GM19099 (cell line): ENCODE data around the gene CDC37L1.

Experiments used
- POLR2A ChIP-seq: IDR thresholded peaks from 3 replicates; pipeline ENCODE4 v1.6.1; 2011; ENCODE audit warnings: low read depth; ENCODE audit not compliant: insufficient read length; ENCODE audit errors: extremely low read depth

CDC37L1 gene

DNA sequence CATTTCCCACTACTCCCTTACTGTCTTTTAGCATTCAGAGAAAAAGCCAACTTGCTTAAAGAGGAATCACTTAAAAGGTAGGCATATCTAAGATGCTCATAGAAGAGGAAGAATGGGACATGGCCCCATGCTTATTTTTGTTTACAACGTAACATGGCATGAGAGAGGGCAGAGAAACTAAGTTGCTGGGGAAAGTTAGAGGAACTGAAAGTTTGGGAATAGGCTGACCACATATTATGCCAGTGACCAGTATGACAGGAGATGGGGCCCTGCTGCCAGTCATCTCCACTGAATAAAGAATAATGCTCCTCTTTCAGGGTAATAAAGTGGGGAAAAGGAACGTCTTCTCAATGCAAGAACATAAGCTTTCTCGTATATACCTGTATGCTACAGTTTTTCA lies 15.4 kb upstream of the CDC37L1 start:
- TF ChIP-seq POLR2A = no peak

DNA sequence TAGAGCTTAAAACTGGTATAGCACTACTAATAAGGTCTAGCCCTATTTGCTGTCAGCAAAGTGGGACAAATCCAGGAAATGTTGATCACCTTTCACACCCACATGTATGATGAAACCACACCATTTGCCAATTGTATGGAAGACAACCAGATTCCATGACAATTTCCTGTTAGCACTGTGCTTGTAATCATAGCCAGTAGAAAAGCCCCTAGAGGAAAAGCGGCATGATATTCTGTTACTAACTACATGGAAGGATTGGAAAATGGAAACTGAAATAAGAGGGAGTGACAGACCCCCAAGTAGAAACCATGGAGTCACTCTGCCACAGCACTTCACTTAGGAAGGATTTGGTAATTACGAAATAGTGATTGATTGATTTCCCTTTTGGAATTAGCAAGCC lies 14.0 kb upstream of the CDC37L1 start:
- no peak for TF ChIP-seq POLR2A

DNA sequence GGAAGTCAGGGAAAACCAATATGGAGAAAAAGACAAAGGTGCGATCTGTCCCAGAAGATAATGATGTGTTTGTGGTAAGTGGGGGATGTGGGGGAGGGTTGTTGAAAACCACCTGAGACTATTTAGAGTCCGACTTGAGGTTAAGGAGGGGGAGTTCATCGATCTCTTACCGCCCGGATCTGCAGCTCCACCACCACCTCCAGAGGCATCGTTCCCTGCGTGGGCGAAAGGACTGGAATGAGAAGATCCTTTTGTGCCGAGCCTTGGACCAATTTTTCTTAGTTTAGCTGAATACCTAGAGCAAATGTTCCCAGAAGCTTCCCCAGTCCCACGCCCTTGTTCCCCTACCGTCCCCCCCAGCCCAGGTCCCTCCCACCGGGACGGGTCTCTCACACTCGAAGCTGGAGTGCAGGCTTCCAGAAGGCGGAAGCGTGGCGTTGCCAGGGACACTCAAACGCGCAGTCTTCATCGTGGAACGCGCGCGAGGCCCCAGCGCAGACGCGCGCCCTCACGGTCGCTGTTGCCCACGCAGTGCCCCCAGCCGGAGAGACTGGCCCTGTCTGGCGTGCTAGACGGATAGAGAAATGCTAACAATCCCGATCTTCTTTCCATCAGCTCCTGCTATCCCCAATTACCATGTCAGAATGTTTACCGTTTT lies 13.2 kb upstream of the CDC37L1 start, which contains the start of gene SPATA6L:
TSS of gene SPATA6L (minus strand) at position 439 of the 658 bp plus-strand sequence. CDS start at position 209, 230 bp downstream.
- peak; percentile 33 for TF ChIP-seq POLR2A

DNA sequence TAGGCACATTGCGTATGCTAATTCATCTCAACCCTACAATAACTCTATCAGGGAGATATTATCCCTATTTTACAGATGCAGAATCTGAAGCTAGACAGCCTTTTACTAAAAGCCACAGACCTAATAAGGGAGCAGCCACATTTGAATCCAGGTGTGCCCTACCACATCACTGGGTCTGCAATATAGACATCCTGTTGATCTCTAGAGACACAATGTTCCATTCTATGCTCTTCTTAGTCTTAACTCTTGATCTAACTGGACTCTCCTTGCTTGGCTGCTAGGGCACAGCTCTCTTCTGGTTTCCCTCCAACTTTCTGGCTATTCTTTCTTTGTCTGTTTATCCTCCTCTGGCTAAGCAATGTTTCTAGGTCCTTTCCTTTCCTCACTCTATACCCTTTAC lies 11.7 kb upstream of the CDC37L1 start:
- no peak for TF ChIP-seq POLR2A

DNA sequence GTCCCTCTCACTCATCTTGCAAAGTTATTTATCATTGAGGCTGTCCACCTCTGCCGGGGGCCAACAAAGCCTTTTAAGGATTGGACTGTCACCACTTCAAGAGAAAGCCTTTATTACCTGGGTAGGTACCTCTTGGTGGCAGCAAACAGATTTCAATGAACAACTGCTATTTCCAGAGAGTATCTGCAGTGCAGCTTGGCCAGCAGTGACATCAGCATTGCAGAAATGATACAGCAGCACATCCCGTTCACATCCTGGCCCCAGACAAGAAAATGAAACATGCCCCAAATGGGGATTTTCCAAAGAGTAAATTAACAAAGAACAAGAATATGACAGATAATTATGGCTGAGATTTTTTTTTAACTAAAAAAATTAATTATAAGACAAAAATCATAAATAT lies 10.8 kb upstream of the CDC37L1 start:
- TF ChIP-seq POLR2A = no peak

DNA sequence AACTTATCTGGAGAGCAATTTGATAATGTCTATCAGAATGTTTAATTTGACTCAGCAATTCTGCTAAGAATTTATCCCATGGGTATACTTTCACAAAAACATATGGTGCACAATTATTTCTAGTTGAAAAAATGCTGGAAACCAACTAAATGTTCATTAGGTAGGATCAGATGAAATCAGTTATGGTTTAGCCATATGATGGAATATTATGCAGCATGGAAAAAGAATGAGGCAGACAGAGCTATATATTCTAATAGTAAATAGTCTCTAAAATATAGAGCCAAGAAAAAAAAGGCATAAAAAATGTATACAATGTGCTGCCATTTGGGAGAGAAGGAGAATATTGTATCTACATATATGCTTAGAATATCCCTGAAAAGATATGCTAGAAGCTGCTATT lies 9.5 kb upstream of the CDC37L1 start:
- TF ChIP-seq POLR2A = no peak

DNA sequence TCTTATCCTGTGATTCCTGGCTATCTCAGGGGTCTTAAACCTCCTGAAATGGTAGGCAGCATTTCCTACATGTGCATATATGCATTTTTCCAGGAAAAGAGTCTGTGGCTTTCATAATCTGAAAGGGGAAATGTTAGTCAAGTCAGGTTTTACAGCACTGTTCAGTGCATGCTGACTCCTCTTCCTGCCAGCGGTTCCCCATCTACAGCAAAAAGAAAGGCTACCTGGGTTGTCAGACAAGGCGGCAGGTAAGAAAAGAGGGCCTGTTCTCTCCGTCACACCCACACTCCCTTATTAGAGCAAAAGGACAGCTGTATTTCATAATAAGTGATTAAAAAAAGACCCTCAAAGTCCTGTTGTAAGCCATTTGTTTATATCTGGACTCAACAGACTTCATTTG lies 8.8 kb upstream of the CDC37L1 start:
- no peak for TF ChIP-seq POLR2A

DNA sequence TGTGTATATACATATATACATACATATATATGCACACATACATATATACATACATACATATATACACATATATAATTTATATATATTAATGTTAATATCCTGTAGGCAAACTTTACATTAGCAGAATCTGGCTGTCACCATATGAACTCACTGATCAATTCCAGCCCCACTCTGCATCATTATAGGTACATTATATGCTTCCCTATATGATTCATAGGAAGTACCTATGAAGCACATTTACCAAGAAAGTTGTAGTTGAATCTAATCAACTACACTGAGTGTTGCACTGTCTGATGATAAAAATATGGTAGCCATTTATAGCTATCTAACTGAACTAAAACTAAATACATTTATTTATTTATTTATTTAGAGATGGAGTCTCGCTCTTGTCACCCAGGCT lies 7.6 kb upstream of the CDC37L1 start:
- no peak for TF ChIP-seq POLR2A

DNA sequence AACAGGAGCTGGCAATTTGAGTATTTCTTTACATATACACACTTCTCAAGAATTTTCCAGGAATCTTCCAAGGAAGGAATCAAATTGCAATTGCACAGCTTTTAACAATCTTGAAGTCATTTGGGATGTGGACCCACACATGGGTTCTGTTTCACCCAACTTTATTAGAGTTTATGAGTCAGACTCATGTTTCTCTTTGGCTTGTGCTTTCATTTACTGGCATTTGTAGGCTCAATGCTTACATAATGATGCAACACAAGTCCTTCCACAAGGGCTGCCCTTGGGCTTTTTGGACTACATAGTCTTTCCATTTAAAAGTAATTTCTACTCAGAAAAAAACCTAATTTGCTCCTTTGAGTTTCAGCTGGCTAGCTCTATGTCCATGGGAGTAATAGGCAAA lies 4.6 kb upstream of the CDC37L1 start:
- TF ChIP-seq POLR2A = no peak

DNA sequence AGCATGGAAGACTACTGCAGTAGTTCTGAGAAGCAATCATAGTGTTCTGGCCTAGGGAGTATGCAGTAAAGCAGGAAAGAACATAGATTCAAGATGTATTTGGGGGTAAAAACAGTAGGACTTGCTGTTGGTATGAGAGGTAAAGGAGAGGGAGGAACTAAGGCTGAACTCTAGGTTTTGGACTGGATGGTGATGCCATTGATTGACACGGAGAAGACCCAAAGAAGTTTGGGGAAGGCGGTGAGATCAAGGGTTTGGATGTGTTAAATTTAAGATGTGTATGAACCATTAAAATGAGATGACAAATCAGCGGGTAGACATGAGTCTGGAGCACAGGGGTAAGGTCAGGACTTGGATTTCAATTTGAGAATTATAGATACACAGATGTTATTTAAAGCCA lies 2.0 kb upstream of the CDC37L1 start:
- no peak for TF ChIP-seq POLR2A

DNA sequence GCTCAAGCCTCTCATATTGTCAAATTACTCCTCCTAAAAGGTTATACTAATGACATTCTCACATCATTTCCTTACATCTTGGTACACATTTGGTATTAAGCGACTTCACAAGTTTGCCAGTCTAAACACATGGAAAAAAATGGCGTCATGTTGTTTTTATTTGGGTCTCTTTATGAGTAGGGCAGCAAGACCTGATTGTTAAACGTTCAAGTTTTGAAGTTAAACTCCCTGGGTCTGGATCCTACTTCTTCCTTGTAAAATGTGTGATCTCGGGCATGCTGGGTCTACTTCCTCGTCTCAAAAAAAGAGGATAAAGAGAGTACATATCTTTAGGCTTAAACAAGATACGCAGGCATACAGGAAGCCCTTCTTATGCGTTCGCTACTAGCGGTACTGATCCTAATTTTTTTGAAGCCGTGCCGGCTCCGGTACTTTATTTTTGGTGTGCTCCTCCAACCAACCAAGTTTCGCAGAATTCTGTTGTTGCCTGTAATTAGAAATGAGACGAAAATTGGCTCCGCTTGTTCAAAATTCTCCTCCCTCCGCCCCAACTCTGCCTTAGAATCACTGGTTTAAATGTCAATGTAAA lies 596 bp upstream of the CDC37L1 start:
- no peak for TF ChIP-seq POLR2A

DNA sequence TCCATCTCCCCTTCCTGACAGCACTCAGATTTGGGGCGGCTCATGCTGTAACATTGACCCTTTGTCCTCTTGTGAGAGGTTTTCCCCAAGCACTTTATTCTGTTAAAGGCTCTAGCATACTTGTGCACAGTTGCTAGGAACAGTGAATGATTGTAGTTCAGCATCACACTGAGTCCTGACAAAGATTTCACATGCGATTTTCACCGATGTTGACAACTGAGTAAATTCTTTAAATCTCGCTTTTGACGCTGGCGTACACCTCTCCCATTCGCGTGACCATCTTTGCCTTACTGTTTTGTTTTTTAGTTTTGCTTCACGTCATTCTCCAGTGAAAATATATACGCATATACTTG lies 780 bp downstream of the CDC37L1 start:
- TF ChIP-seq POLR2A = no peak

DNA sequence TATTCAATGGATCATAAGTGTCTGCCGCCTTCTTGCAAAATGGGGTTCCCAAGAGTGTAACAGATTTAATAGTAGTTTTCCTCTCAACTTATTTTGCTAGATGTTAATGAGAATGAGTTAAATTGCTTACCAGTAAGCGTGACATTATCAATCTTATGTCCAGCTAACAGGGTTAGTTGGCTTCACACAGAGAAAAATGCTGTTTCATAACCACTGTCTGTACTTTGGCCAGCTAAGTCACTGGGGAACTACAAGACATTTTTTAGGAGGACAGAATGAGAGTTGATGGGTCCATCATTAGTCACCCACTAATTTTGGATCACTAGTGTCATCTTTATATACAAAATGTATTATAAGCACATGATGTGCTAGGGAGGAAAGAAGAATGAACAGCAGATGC lies 1.4 kb downstream of the CDC37L1 start:
- TF ChIP-seq POLR2A = no peak

DNA sequence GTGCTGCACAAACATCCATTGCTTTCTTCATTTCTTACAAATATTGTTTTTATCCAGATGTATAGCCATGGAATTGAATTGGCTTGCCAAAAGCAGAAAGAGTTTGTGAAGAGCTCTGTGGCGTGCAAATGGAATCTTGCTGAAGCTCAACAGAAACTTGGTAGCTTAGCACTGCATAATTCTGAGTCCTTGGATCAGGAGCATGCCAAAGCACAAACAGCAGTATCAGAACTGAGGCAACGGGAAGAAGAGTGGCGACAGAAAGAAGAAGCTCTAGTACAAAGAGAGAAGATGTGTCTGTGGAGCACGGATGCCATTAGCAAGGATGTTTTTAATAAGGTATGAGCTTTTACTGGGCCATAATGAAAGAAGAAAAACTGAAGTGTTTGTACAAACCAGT lies 5.5 kb downstream of the CDC37L1 start:
- TF ChIP-seq POLR2A = no peak

DNA sequence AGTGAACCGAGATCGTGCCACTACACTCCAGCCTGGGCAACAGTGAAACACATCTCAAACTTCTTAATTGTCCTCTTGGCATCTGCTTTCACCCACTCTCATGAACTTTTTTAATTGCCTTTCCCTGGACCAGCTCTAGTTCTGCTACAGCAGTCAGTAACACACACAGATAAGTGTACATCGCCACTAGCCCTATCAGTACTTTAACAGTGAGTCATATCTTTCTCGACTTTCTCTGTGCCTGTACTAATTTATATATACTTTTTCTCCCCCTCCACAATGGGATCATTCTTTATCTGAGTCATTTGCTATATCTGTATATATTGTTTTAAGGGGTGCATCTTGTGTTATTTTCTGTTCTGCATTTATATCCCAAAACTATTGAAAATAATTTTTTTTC lies 6.7 kb downstream of the CDC37L1 start:
- no peak for TF ChIP-seq POLR2A

DNA sequence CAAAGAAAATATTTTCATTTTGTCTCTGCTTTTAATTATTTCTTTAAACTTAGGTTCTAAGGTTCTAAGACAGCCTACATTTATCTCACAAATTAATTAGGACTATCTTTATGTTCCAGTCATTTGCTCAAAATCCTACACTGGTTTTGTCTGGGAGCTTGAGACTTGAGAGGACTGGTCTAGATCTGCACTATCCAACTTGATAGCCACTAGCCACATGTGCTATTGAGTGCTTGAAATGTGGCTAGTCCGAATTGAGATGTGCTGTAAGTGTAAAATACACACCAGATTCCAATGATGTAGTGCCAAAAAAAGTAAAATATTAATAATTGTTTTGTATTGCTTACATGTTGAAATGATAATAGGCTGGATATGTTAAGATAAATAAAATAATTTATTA lies 7.2 kb downstream of the CDC37L1 start:
- TF ChIP-seq POLR2A = no peak

DNA sequence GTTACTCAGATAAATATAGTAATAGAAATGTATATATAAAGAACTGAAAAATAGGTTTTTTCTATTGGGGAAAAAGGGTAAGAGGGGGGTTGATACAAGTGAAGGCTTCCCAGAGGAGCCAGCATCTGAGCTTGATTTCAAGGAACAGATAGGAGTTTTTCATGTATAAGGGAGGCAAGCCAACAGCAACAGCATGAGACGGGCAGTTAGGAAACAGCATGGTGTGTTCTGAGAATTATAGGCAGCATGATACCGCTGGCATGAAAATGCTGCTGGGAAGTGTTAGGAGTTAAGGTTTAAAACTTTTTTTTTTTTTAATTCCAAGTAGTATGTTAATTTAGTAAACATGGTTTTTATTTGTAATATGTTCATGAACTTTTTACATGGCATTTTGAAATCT lies 9.7 kb downstream of the CDC37L1 start:
- TF ChIP-seq POLR2A = no peak
